Fibroblast of skin of abdomen (primary cell): ENCODE measurements around the gene RDH14.

Experiments
- DNase-seq: peaks from one replicate; pipeline ENCODE4 v3.0.0-alpha.2; 2013

RDH14 gene

DNA sequence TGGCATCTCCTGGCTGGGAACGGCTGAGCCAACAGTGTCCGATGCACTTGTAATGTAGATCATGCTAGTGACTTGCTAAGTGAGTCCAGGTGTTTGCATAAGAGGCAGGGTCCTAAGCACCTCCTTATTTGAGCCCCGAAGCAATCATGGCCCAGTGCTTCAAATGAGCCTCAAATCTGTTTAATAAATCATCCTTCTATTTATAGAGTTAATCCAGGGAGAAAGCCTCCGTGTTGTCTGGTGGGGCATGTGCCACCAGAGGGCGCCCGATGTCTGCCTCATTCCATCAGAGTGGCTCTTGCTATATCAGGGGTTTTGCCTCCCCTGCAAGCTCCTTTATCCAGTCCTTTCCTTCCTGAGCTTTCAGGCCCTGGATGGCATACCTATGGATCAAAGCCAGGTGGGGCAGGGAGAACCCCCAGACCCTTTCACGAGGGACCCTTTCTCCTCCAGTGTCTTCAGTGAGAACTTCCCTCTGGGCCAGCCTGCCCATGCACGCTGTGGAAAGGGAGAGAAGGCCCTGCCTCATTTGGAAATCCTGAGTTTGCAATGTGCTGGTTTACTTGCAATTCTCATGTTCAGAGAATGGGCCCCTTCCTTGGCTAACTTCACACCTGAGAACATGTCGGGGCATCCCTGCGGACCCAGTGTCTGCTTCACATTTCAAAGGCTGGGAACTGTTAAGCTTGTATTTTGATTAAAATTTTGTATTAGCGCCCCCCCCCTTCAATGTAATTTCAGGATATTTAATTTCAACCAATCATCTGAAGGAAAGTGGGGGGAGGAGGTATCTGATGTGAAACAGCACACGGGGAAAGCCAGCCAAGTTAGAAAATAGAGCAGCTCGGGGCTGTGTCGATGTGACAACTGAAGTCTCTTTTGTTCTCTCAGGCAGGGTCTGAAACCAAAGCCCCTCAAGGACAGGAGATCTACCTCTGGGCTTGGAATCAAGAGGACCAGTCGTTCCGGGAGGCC is 39.7 kb downstream of the RDH14 start:
- peak; percentile 78 for DNase-seq

DNA sequence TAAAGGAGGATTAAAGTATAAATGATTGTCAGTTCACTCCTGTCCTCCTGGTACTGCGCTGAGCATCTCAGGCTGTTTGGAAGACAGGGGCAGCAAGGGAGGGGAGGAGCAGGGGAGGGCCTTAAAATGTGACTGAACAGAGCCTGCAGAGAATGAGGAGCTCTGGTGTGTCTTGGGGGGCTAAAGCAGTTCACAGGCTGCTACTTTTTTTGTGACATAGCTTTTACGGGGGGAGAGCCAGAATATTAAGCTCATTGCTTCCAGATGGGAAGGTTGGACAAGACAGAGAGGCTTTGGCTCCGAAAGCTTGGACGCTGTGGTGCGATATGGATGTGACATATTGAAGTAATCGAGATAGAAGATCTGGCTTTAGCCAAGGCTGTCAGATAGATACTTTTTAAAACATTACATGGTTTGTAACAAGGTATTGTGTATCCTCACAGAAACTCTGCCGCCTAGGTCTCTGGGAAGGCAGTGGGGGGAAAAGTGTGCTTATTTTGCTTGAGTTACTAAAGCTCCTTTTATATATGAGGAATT is 40.5 kb downstream of the RDH14 start:
- DNase-seq, result no peak

DNA sequence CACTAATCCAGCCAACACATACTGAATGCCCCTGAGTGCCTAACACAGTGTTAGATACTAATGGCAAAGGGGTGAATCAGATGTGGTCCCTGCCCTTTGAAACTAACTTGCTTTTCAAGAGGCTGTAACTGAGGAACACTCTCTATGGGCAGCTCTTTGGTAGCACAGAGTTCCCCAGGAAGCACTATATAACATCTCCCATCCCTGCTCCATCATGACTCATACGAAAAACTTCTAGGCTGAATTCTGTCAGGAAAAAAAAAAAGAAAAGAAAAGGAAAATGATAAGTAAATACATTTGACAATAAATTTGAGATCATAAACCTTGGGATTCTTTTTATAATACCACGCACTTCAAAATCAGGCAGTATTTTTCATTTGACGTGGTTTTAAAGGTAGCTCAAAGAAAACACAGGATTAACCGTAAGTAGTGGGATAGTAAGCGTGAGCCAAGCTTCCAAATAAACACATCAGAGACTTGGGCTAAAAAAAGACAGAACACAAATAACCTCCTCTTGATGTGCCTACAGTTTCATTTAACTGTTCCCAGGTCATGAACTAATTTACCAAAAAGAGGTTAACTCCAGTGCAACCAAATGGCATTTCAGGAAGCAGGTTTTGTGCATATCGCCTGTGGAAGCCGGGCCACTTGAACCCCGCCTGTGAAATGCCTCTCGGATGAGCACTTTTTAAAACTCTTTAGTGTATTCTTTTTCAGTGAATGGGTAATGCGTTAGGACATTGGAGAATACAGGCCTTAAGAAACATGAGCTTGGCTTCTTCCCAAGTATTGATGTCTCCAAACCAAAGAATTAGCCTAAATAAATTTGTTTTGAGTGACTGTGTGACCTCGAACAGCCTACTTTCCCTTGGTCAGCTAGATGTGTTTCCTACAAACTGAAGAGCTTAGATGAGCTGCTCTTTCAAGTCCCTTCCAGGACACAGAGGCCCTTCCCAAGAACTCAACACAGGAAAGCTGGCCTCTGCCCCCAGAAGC is 42.0 kb downstream of the RDH14 start:
- DNase-seq, result peak; percentile 64

DNA sequence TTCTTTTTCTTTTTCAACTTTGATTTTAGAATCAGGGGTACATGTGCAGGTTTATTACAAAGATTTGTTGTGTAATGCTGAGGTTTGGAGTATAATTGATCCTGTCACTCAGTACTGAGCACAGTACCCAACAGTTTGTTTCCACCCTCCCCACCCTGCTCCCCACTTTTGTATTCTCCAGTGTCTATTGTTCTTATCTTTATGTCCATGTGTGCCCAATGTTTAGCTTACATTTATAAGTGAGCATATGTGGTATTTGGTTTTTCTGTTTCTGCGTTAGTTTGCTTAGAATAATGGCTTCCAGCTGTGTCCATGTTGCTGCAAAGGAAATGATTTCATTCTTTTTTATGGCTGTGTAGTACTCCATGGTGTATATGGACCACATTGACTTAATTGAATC is 43.1 kb downstream of the RDH14 start:
- DNase-seq, result no peak

DNA sequence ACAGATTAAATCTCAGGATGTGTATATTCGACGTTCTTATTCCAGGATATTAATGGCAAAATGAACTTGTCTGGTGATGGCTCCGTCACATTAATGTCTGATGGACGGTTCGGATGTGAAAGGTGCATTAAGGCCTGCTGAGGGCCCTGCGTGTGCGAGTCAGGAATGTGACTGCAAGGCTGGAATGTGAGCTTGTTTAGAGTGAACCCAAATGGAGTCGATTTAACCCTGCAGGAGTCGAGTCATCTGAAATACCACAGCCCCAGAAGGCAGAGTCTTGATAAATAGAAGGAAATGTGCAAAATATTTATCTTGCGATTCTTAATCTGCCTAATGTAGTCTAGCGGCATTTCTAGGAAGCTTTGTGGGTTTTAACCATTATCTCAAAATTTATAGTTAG is 44.3 kb downstream of the RDH14 start:
- DNase-seq, result peak; percentile 86

DNA sequence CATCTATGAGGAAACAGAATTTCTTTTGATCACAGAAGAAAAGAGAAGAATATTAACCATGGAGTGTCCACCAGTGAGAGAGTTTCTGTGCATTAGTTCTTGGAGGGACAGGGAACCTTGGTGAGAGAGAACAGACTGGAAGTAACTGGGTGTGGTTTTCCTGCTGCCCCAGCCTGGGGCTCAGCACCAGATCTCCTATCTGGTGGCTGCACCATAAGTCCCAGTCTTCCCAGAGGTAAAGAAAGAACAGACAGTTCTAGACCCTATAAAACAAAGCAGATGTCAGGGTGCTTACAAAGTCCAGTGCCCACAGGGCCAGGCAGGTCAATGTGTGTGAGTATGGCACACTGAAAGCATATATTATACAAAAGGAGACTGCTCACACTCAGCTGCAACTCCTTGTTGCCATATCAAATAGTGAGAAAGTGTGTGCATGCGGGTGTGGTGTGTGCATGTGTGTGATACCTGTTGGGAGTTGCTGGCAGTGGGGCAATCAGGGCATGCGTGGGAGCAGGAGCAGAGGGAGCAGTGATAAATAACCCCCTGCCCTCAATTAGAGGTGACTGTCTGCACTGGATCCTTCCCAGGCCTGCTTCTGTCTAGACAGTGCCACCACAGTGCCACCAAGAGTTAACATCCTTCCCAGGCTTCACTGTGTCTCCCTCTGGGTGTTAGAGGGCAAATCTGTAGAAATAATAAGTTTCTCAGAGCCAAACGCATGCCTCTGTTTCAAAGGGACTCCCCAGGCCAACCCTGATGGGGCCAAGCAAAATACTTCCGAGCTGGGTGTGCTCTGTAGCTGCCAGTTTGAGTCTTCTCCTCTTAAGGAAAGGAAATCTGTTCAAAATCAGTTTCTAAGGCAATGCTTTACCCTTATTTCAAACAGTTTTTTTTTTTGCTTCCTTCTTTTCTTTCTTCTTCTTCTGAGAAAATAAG is 45.7 kb downstream of the RDH14 start:
- no peak for DNase-seq

DNA sequence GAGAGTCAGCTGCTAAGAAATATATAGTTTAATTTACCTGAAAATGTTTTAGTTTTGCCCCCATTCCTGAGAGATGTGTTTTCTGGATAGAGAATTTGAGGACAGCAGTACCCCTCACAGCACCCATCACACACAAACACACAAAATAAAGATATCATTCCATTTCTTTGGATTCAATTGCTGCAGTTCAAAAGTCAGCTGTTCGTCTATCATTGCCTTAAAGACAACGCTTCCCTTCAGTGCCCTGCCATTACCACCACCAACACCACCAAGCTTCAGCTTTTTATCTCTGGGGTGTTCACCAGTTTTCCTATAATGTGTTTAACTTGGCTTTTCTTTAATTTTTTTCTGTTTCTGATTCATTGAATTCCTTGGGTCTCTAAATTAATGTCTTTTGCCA is 49.7 kb downstream of the RDH14 start:
- DNase-seq, result no peak

DNA sequence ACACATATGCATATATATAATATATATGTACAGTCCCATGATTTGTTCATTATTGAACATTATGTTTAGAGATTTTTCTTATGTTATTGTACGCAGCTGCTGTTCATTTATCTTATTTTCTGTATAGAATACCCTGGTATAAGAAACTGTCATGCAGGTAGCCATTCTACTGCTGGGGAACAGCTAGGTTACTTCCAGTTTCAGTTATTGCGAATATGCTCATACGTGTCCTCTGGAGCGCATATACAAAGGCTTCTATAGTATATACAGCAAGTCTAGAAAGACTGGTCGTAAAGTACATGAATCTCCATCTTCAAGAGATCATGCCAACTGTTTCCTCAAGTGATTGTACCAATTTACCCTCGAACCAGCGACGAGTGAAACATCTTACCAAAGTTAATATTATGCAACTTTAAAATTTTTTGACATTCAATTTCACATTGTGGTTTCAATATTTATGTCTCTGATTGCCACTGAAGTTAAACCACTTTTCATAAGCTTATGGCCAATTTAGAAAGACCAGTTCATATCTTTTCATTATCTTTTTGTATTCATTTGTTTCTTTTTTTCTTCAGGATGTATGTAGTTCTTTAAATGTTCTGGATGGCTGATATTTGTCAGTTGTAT is 53.5 kb downstream of the RDH14 start:
- DNase-seq, result no peak

DNA sequence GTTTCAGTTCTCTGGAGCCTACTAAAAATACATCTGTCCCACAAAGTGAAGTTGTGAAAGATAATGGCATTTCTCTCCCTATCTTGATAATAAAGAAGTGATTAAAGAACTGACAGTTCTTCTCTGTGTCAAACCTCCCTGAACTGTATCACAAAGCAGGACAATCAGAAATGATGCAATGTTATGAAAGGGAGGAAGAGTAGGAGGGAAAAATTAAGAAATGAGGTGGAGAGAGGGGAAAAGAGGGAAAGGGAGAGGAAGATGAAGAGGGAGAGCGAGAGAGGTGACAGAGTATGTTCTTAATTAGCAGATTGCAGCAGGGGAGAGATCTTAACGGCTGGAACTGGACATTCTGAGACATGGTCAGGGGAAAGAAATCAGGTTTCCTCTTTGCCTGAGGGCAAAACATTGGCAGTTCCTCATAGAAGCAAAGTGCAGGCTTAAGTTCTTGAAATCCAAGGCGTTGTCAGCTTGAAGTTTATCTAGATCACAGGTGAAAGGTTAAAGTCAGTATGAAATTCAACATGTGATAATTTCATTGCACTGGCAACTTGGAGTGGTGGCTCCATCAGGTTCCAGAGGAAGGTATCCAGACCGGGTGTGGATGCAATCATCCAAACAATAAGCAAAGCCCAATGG is 54.6 kb downstream of the RDH14 start:
- DNase-seq, result no peak
